Endothelial cell of umbilical vein (primary cell): Measurements from ENCODE around the gene TMC2. TPM values are rescaled to one million over a fixed set of nuclear protein-coding genes. Genes with fewer than 3 reads are reported as not detected.

Source experiments
- BruUV-seq: library from RNA; stranded (reverse); fragments of 400-500 nt; replicated peaks from 2 replicates; lab custom pipeline; 2021; lab: Mats Ljungman, UMichigan
- CTCF ChIA-PET: fragments of 300-600, 350-600 bp; sonication (Branson Sonifier 250); formaldehyde crosslinking; loops from one replicate; lab custom pipeline; 2021; ENCODE audit warnings: antibody characterized with exemption, inconsistent platforms; lab: Charles Lee
- POLR2A ChIA-PET: fragments of 300-600, 350-600 bp; sonication (Branson Sonifier 250); formaldehyde crosslinking; loops from one replicate; lab custom pipeline; 2021; ENCODE audit warnings: antibody characterized with exemption, inconsistent platforms; lab: Charles Lee
- DNase-seq: peaks from one replicate; pipeline ENCODE4 v3.0.0-alpha.2; 2011; ENCODE audit warnings: low read depth, low spot score
- FAIRE-seq: peaks from 2 replicates; lab custom pipeline; 2011; peaks lifted over from hg19 to GRCh38; lab: Jason Lieb, UNC
- H2AFZ ChIP-seq: 2 replicates; pipeline ENCODE4 v1.6.0; 2012; ENCODE audit warnings: low read depth, low read length, control low read depth, inconsistent platforms
- H3K27ac ChIP-seq: 2 replicates; pipeline ENCODE4 v1.5.1; 2011; ENCODE audit warnings: low read depth, mild to moderate bottlenecking, control low read depth, low read length, moderate library complexity; ENCODE audit not compliant: insufficient read depth
- H3K27me3 ChIP-seq, 2 experiments: 2 replicates each; pipeline versions ENCODE4 v1.6.0 to v1.6.1; 2011; ENCODE audit warnings: low read length in 2 of 2, mixed read lengths in 1 of 2; ENCODE audit not compliant: control insufficient read depth in 2 of 2, insufficient read depth in 2 of 2
- H3K36me3 ChIP-seq, 2 experiments: 2 replicates in 1 of 2; 3 replicates in 1 of 2; pipeline ENCODE4 v1.5.1; 2011; ENCODE audit warnings: low read length in 2 of 2, mild to moderate bottlenecking in 1 of 2, moderate library complexity in 1 of 2; ENCODE audit not compliant: control insufficient read depth in 2 of 2, insufficient read depth in 2 of 2; ENCODE audit errors: extremely low read depth in 1 of 2
- H3K4me1 ChIP-seq: 3 replicates; pipeline ENCODE4 v1.5.1; 2011; ENCODE audit warnings: mild to moderate bottlenecking, low read length; ENCODE audit not compliant: control insufficient read depth, insufficient read depth; ENCODE audit errors: extremely low read depth
- H3K4me2 ChIP-seq: 2 replicates; pipeline ENCODE4 v1.6.1; 2011; ENCODE audit warnings: low read length, control low read depth, mixed read lengths; ENCODE audit not compliant: insufficient read depth
- H3K4me3 ChIP-seq, 3 experiments: fragments of 200-600 bp in 1 of 3; sonication (generic), shearing (Covaris generic) in 1 of 3; replicated peaks in 1 of 3; 2 replicates each; pipeline ENCODE4 v1.5.1; 2011 to 2016; ENCODE audit warnings: control low read depth in 3 of 3, low read length in 3 of 3, mild to moderate bottlenecking in 2 of 3, inconsistent platforms in 1 of 3, low read depth in 1 of 3, moderate library complexity in 1 of 3; ENCODE audit not compliant: insufficient read depth in 1 of 3
- H3K79me2 ChIP-seq: 2 replicates; pipeline ENCODE4 v1.6.0; 2012; ENCODE audit warnings: low read length, inconsistent platforms; ENCODE audit not compliant: control insufficient read depth, insufficient read depth
- H3K9ac ChIP-seq: replicated peaks from 2 replicates; pipeline ENCODE3; 2011; ENCODE audit warnings: low read length, control low read depth; ENCODE audit not compliant: insufficient read depth; ENCODE audit errors: extremely low read depth
- H3K9me1 ChIP-seq: replicated peaks from 3 replicates; pipeline ENCODE4 v1.6.0; 2011; ENCODE audit warnings: mild to moderate bottlenecking, low read length; ENCODE audit not compliant: control insufficient read depth, insufficient read depth; ENCODE audit errors: extremely low read depth
- H3K9me3 ChIP-seq: replicated peaks from 2 replicates; pipeline ENCODE4 v1.5.1; 2012; ENCODE audit warnings: low read length, inconsistent platforms; ENCODE audit not compliant: control insufficient read depth, insufficient read depth
- H4K20me1 ChIP-seq: replicated peaks from 2 replicates; pipeline ENCODE3; 2011; ENCODE audit warnings: mild to moderate bottlenecking, low read length; ENCODE audit not compliant: control insufficient read depth, insufficient read depth; ENCODE audit errors: extremely low read depth
- EZH2 ChIP-seq: IDR thresholded peaks from 2 replicates; pipeline ENCODE4 v1.6.1; 2012; ENCODE audit warnings: borderline replicate concordance, low read depth, mild to moderate bottlenecking, moderate library complexity, low read length, inconsistent platforms; ENCODE audit not compliant: severe bottlenecking
- FOS ChIP-seq: IDR thresholded peaks from 2 replicates; pipeline ENCODE4 v1.6.1; 2011; ENCODE audit warnings: mild to moderate bottlenecking, low read length, moderate library complexity, borderline replicate concordance; ENCODE audit not compliant: insufficient read depth
- GATA2 ChIP-seq: IDR thresholded peaks from 2 replicates; pipeline ENCODE4 v1.7.0; 2011; ENCODE audit warnings: low read depth, mild to moderate bottlenecking, moderate library complexity, mixed read lengths, low read length; ENCODE audit not compliant: insufficient read length, insufficient read depth
- JUN ChIP-seq: IDR thresholded peaks from 2 replicates; pipeline ENCODE4 v1.6.1; 2011; ENCODE audit warnings: borderline replicate concordance, low read depth; ENCODE audit not compliant: insufficient read length, insufficient read depth
- MYC ChIP-seq: IDR thresholded peaks from one replicate; pipeline ENCODE4 v1.6.1; 2011; ENCODE audit warnings: mild to moderate bottlenecking, low read depth, low read length
- POLR2A ChIP-seq: IDR thresholded peaks from 2 replicates; pipeline ENCODE4 v1.6.1; 2012; ENCODE audit warnings: low read depth, mild to moderate bottlenecking, control low read depth, low read length
- POLR2AphosphoS5 ChIP-seq: IDR thresholded peaks from 2 replicates; pipeline ENCODE4 v1.6.1; 2012; ENCODE audit warnings: low read depth, mild to moderate bottlenecking, control low read depth, low read length, moderate library complexity; ENCODE audit not compliant: insufficient read depth
- dilution Hi-C: fragments of 300-500 bp; cut with MboI; formaldehyde crosslinking; loops from one replicate; pipeline ENCODE4 v1.15.0; 2019; ENCODE audit warnings: low sequenced_read_pairs; ENCODE audit not compliant: extremely low pct_ligation_motif_present
- intact Hi-C: fragments of 100-400 bp; cut with micrococcal nuclease; formaldehyde crosslinking; loops from one replicate; pipeline ENCODE4 v1.10.0; 2022
- polyA plus RNA-seq, 4 experiments: library from polyadenylated mRNA; depleted of rRNA in 3 of 4; stranded (reverse) in 3 of 4; unstranded in 1 of 4; fragments of >200 nt; gene quantifications; 2 replicates each; pipeline versions ENCODE4 v1.2.1 to v1.2.3, GENCODE V29; 2011 to 2012; ENCODE audit warnings: missing spikeins in 1 of 4
- total RNA-seq: library from RNA; stranded (reverse); gene quantifications from 2 replicates; pipeline ENCODE4 v1.2.3, GENCODE V29; 2021
- TF ChIP-seq, protein P1 (sequence below): IDR thresholded peaks from 2 replicates; pipeline ENCODE4 v1.6.1; 2011; ENCODE audit not compliant: insufficient read depth, insufficient read length
- TF ChIP-seq, protein P2 (sequence below), 2 donors: IDR thresholded peaks; 1 replicate in 1 of 2; 2 replicates in 1 of 2; pipeline ENCODE4 v1.5.1; 2011; ENCODE audit warnings: low read length in 2 of 2, mild to moderate bottlenecking in 2 of 2, moderate library complexity in 2 of 2, control low read depth in 1 of 2, inconsistent platforms in 1 of 2, low read depth in 1 of 2; ENCODE audit not compliant: insufficient read depth in 1 of 2; ENCODE audit errors: extremely low read depth in 1 of 2

The TMC2 gene
- total and polyA plus RNA-seq, 2 donors (not counting 3 experiments of a cell fraction or from before 2014, with no cell fraction given): not detected

DNA sequence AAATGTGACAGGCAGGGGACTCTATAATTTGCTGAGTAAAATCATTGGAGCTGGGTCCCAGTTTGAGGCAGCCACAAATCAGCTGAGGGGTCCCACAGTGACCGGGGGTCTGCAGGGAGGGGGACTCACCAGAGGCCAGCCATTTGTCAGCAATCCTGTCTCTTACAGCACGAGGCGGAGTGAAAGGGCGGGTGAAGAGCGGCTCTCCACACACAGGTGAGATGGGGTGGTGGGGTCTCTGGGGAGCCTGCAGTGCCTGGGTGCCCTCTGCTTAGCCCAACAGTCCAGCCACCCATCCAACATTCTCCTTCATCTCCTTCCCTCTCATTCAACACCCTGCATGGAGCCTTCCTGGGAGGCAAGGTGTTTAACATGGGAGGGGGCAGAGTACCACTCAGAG lies 728 bp downstream of the TMC2 start:
- Histone ChIP-seq H4K20me1 (no peaks in the 10 kb centered on the region), H3K9me1 (no peaks in the 10 kb centered on the region), H3K79me2 (no peaks in the 10 kb centered on the region), H3K9ac (no peak overlapping the region), H3K4me3 (no peak overlapping the region), H3K27me3 (peaks cover 12 to 15% of the 10 kb centered on the region in 2 experiments), H2AFZ (no peak overlapping the region), H3K9me3 (no peaks in the 10 kb centered on the region), H3K36me3 (no peaks in the 10 kb centered on the region), H3K27ac (no peak overlapping the region), H3K4me2 (no peak overlapping the region), H3K4me1 (no peaks in the 10 kb centered on the region)
- no TSS peak for BruUV-seq
- POLR2A ChIA-PET: no interaction called here
- FAIRE-seq: no peak
- dilution Hi-C loops: no loop called here
- intact Hi-C loops: no loop called here
- CTCF ChIA-PET: interaction anchor here (4.4 kb wide), 1 partner anchor 15 kb away, joined by 19 read pairs; no protein-coding TSS in a partner anchor
- no peak for DNase-seq
- TF ChIP-seq EZH2 (no peak), MYC (no peak), POLR2AphosphoS5 (no peak), POLR2A (no peak), FOS (no peak), JUN (no peak), GATA2 (no peak)
- TF ChIP-seq, protein P1, sequence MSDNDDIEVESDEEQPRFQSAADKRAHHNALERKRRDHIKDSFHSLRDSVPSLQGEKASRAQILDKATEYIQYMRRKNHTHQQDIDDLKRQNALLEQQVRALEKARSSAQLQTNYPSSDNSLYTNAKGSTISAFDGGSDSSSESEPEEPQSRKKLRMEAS: no peak
- TF ChIP-seq, protein P2, sequence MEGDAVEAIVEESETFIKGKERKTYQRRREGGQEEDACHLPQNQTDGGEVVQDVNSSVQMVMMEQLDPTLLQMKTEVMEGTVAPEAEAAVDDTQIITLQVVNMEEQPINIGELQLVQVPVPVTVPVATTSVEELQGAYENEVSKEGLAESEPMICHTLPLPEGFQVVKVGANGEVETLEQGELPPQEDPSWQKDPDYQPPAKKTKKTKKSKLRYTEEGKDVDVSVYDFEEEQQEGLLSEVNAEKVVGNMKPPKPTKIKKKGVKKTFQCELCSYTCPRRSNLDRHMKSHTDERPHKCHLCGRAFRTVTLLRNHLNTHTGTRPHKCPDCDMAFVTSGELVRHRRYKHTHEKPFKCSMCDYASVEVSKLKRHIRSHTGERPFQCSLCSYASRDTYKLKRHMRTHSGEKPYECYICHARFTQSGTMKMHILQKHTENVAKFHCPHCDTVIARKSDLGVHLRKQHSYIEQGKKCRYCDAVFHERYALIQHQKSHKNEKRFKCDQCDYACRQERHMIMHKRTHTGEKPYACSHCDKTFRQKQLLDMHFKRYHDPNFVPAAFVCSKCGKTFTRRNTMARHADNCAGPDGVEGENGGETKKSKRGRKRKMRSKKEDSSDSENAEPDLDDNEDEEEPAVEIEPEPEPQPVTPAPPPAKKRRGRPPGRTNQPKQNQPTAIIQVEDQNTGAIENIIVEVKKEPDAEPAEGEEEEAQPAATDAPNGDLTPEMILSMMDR (IDR thresholded peaks at IDR 0.05; ENCODE audit: extremely low read depth in 1 of 2, insufficient read depth in 1 of 2, low read depth in 1 of 2, low read length in 2 of 2): no peak
